Amniotic epithelial cell (primary cell): ENCODE results near the gene KRTAP12-3.

Experiments
- DNase-seq: peaks from one replicate; pipeline ENCODE4 v3.0.0-alpha.2; 2010; ENCODE audit warnings: low read depth

The KRTAP12-3 gene

GRCh38 chr21:44702973-44703730 is 45.4 kb downstream of the KRTAP12-3 start:
- DNase-seq = no peak

DNA sequence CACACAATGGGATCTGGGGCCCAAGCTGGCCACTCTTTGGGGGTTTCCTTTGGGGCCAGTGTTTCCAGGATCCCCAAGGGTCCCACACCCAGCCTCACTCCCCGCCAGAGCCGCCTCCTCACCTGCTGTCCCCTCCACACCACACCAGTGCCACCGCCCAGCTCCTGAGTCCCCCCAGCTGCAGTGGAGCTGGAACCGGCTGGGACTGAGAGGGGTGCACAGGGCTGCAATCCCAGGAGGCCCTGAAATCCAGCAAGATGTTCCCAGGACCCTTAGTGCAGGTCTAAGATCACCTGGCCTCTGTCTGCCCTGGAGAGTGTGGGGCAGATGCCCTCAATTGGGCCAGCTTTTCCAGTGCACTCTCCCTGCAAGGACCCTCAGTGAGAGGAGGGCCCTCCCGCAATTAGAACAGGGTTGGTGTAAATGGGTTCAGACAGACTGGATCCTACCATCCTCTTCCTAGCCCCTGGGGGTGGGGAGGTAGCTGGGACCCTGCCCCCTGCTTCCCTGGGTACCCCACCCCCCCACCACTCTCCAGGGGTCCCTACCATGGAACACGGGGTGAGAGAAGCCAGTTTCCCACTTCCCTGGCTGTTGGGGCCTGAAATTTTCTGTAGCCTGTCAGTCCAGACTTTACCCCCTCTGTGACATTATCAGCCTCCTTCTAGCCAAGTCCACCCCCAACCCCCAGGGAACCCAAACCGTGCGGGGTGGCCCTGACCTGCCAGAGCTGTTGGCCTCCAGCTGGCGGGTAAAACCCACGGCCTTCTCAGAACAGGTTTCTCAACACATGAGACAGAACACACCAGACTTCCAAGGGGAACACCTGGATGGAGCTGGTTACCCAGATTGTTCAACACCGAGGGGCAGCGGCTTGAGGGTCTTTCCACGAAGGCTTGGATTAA is 46.3 kb downstream of the KRTAP12-3 start:
- no peak for DNase-seq

DNA sequence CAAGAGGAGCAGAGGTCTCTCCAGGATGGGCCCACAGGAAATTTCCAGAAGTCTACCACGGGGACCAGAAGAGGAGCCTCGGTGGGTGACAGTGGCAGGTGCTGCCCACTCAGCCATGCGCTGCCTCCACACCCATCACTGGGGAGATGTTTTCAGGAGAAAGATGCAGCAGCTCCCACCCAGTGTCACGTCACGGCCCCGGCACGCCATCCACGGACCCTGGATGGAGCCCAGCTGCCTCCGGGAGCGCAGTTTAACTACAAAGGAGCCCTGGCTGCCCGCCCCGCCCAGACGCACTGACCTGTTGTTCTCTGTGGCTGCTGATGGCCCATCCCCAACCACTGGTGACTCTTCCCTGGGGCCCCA is 46.9 kb downstream of the KRTAP12-3 start:
- DNase-seq = no peak

GRCh38 chr21:44706026-44706705 is 48.4 kb downstream of the KRTAP12-3 start:
- no peak for DNase-seq

DNA sequence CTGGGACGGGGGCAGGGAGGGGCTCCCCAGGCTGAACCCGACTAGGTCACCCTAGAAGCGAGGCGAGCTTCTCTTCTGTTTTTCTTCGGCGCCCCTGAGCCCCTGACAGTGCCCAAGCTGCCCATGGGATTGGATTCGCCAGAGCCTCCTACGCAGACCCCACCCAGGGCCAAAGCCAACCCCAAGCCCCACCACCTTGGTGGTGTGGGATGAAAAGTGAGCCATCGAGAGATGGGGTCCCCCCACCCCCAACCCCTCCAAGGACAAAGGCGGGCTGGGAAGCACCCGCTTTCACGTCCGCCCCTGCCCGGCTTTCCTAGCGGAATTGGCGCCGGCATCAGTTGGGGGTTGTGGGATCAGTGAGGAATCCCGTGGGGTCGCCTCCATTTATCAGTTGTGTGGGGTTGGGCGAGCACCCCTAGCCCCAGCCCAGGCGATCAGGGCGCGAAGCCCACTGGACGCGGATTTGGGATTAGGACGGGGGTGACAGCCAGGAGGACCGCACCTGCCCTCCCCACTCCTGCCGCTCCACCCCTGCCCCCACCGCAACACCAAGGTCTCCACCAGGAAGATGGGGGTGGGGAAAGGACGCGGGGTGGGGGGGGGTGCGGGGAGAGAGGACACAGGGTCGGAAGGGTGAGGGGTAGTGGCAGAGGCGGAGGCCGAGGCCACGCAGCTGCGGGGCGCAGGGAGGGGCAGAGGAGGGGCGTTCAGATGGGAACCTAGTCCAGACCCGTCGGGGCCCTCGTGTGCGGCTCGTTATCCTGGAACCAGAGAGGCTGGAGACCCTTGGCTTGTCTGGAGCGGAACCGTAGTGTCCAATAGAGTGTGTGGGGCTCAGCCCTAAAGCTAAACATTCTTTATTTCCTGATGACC is 49.2 kb downstream of the KRTAP12-3 start:
- DNase-seq = no peak
